Measurements from ENCODE around the gene TBC1D14. TPM values are rescaled to one million over a fixed set of nuclear protein-coding genes. Genes with fewer than 3 reads are reported as not detected.

Gene TBC1D14
- total and polyA plus RNA-seq, 2 of the 4 experiments (the other 2 are of a cell fraction): 31.7 to 40.7 TPM

DNA sequence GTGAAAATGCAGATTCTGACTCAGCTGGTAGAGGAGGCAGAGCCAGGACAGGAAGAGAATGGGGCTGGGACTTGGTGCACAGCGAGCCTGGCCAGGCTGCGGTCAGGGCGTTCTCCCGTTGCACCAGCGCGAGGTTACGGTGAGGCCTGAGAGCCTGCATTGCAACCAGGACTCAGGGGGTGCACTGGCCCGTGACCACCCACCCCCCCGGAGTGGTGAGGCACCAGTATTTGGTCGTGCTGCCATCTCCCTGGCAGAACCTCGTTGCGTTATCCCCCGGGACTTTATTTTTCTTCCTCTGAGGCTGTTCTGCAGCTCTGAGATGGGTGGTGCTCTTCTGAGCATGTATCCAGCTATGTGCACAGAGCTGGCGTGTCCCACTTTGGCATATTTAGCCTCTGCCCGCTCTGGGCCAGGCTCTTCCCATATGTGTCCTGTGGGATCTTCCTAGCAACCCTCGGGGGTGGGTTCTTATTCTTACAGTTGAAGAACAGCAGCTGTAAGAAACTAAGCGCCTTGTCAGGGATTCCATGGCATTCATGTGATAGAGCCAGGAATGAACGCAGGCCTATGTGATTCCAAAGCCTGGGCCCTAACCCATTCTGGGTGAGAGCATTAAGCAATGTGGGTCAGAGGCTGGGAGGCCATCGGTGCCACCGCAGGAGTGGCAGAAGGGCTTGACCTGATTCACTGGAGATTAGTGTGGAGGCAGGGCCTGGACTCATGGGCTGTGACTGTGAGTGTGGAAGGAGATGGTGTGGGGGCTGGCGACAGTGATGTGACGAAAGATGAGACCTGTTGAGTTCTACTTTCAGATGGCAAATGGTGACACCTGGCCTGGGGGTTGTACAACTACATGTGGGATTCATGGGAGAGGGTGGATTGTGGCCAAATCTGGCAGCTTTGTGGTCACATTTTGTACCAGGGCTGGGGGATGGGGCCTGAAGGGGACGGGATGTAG is 136.6 kb downstream of the TBC1D14 start (continued):
- TF ChIP-seq SMC3 (IDR thresholded peaks at IDR 0.05; ENCODE audit: low read depth, low read length) (no peak), RAD21 (IDR thresholded peaks at IDR 0.05; ENCODE audit: low read length) (no peak)

DNA sequence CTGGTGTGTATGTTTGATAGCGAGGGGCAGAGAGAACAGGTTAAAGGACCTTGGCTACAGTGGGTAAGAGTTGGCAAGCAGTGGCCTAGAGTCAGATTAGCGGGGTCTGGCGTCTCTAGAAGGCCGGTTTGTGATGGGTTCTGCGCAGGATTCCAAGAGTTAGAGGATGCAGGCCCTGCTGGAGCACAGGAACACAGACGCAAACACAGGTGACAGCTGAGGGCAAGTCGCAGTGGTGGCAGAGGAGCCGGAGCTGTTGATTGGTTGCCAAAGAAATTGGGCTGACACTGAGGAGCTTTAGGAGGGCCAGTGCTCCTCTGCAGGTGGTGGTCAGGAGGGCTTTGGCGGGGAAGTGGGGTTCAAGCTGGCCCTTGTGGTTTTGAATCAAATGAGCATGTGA is 137.3 kb downstream of the TBC1D14 start:
- H3K9ac ChIP-seq (ENCODE audit: low read depth, low read length): no peak overlapping the region
- H3K4me2 ChIP-seq (ENCODE audit: low read depth, low read length): no peak overlapping the region
- no peak overlapping the region for H3K23ac ChIP-seq (ENCODE audit: low read depth, low read length)
- ChIA-PET POLR2A (ENCODE audit: unreplicated experiment) (no interaction called here), CTCF (no interaction called here)
- no peak for TF ChIP-seq CHD1 (IDR thresholded peaks at IDR 0.05; ENCODE audit: low read depth, low read length)
- TF ChIP-seq RFX5 (IDR thresholded peaks at IDR 0.05; ENCODE audit: low read depth, low read length): no peak
- TF ChIP-seq MAZ (IDR thresholded peaks at IDR 0.05; ENCODE audit: borderline replicate concordance, low read depth, low read length): no peak
- no peak for TF ChIP-seq SMC3 (IDR thresholded peaks at IDR 0.05; ENCODE audit: low read depth, low read length)
- TF ChIP-seq RAD21 (IDR thresholded peaks at IDR 0.05; ENCODE audit: low read length): no peak
- TF ChIP-seq FOS (IDR thresholded peaks at IDR 0.05; ENCODE audit: low read depth, low read length): no peak
- TF ChIP-seq, protein P1, sequence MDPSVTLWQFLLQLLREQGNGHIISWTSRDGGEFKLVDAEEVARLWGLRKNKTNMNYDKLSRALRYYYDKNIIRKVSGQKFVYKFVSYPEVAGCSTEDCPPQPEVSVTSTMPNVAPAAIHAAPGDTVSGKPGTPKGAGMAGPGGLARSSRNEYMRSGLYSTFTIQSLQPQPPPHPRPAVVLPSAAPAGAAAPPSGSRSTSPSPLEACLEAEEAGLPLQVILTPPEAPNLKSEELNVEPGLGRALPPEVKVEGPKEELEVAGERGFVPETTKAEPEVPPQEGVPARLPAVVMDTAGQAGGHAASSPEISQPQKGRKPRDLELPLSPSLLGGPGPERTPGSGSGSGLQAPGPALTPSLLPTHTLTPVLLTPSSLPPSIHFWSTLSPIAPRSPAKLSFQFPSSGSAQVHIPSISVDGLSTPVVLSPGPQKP (IDR thresholded peaks at IDR 0.05; ENCODE audit: borderline replicate concordance, low read depth, low read length): no peak
- TF ChIP-seq, protein P2, sequence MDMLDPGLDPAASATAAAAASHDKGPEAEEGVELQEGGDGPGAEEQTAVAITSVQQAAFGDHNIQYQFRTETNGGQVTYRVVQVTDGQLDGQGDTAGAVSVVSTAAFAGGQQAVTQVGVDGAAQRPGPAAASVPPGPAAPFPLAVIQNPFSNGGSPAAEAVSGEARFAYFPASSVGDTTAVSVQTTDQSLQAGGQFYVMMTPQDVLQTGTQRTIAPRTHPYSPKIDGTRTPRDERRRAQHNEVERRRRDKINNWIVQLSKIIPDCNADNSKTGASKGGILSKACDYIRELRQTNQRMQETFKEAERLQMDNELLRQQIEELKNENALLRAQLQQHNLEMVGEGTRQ (IDR thresholded peaks at IDR 0.05; ENCODE audit: low read depth, low read length): no peak
- TF ChIP-seq CEBPB (IDR thresholded peaks at IDR 0.05; ENCODE audit: low read depth, low read length): no peak
- TF ChIP-seq MXI1 (IDR thresholded peaks at IDR 0.05; ENCODE audit: borderline replicate concordance, low read depth, low read length): no peak
- no peak for TF ChIP-seq NFE2L2 (IDR thresholded peaks at IDR 0.05; ENCODE audit: low read depth, low read length)
- no peak for TF ChIP-seq BHLHE40 (IDR thresholded peaks at IDR 0.05; ENCODE audit: low read depth, low read length)
- no peak for TF ChIP-seq RCOR1 (IDR thresholded peaks at IDR 0.05; ENCODE audit: insufficient replicate concordance, low read length)
- no peak overlapping the region for H2AK9ac ChIP-seq (replicated peaks; ENCODE audit: low read depth, low read length, poor library complexity)
- WGBS, 2 experiments (ENCODE audit: extremely low coverage in 2 of 2, insufficient read length in 1 of 2): 77% methylated on average over 8 of the region's 9 CpGs; no CpG with 5 or more reads in 1 of the 2 experiments
- H3K9me1 ChIP-seq (ENCODE audit: insufficient read depth, low read length): peaks cover 24% of the 10 kb centered on the region
- no peak overlapping the region for H2BK5ac ChIP-seq (ENCODE audit: low read depth, low read length, poor library complexity, severe bottlenecking)
- no peaks in the 10 kb centered on the region for H3K9me3 ChIP-seq (ENCODE audit: control insufficient read depth, insufficient read depth, low read length)
- no peak overlapping the region for H2BK20ac ChIP-seq (ENCODE audit: low read depth, low read length)
- H3K4ac ChIP-seq (ENCODE audit: low read depth, low read length): no peak overlapping the region
- no peak overlapping the region for H4K91ac ChIP-seq (ENCODE audit: insufficient read depth, low read depth, low read length)
- dilution Hi-C loops (cut with HindIII; ENCODE audit: low sequenced_read_pairs, unreplicated experiment) (no loop called here), in situ Hi-C loops (cut with MboI; ENCODE audit: low sequenced_read_pairs) (no loop called here), intact Hi-C loops (cut with micrococcal nuclease) (no loop called here)
- no peak overlapping the region for H3K4me3 ChIP-seq (ENCODE audit: insufficient read depth, low read depth, low read length)
- DNase-seq (no peak), ATAC-seq (ENCODE audit: low read depth) (no peak)
- H3K14ac ChIP-seq (replicated peaks; ENCODE audit: low read depth, low read length): no peak overlapping the region
- H2AFZ ChIP-seq (replicated peaks; ENCODE audit: low read length, poor library complexity): no peak overlapping the region
- no peak overlapping the region for H2BK15ac ChIP-seq (ENCODE audit: low read depth, low read length)
- no peak overlapping the region for H4K5ac ChIP-seq (ENCODE audit: low read depth, low read length)
- no peak overlapping the region for H3K27ac ChIP-seq (ENCODE audit: insufficient read depth, low read length)
- H3K56ac ChIP-seq (ENCODE audit: extremely low read depth, insufficient read depth, low read length): no peak overlapping the region
- no peak overlapping the region for H4K8ac ChIP-seq (ENCODE audit: low read depth in 2 of 2, low read length in 2 of 2)
- H3K79me1 ChIP-seq (ENCODE audit: low read depth in 1 of 2, low read length in 2 of 2): peaks cover 14 to 72% of the 10 kb centered on the region in 2 experiments; a peak in 3 of 4 replicates
- H3K18ac ChIP-seq (ENCODE audit: low read depth, low read length): no peak overlapping the region
- H2BK120ac ChIP-seq (ENCODE audit: low read depth, low read length): no peak overlapping the region
- BruUV-seq (replicated peaks): no TSS peak
- peaks cover 77% of the 10 kb centered on the region for H4K20me1 ChIP-seq (ENCODE audit: insufficient read depth, low read length)
- peaks cover 3% of the 10 kb centered on the region; the same call in 1 of the 2 replicates for H3K36me3 ChIP-seq (ENCODE audit: control insufficient read depth, insufficient read depth, low read length)
- H2AK5ac ChIP-seq (ENCODE audit: low read depth, low read length): no peak overlapping the region
- H3K27me3 ChIP-seq (ENCODE audit: control insufficient read depth, insufficient read depth, low read length): no peaks in the 10 kb centered on the region
- H3K4me1 ChIP-seq (ENCODE audit: control insufficient read depth, insufficient read depth, low read length): peaks cover 12% of the 10 kb centered on the region
